NCI-H345 treated with DMSO at 0.1 percent for 48 hours (cell line): ENCODE results near the gene PKP1.

Source experiments
- DNase-seq: peaks from one replicate; lab custom pipeline; 2025; ENCODE audit not compliant: unreplicated experiment; lab: John Stamatoyannopoulos, UW

The PKP1 gene

GRCh38 chr1:201327687-201328240, 44.5 kb downstream of the PKP1 start:
- no peak for DNase-seq

GRCh38 chr1:201328576-201328975, 45.3 kb downstream of the PKP1 start:
- DNase-seq: no peak

GRCh38 chr1:201329286-201329685, 46.0 kb downstream of the PKP1 start:
- DNase-seq: no peak

- DNase-seq: no peak
Measured at GRCh38 chr1:201329801-201330200, 46.5 kb downstream of the PKP1 start.

GRCh38 chr1:201330541-201330940, 47.2 kb downstream of the PKP1 start:
- DNase-seq: no peak

- no peak for DNase-seq
Measured at GRCh38 chr1:201331166-201331565, 47.9 kb downstream of the PKP1 start.

- DNase-seq: no peak
Measured at GRCh38 chr1:201332021-201332420, 48.7 kb downstream of the PKP1 start.

GRCh38 chr1:201332616-201333335, 49.5 kb downstream of the PKP1 start:
- DNase-seq: no peak

GRCh38 chr1:201334325-201335173, 51.2 kb downstream of the PKP1 start:
- no peak for DNase-seq

- no peak for DNase-seq
Measured at GRCh38 chr1:201335174-201335870, 52.0 kb downstream of the PKP1 start.

- DNase-seq: no peak
Measured at GRCh38 chr1:201335901-201336300, 52.6 kb downstream of the PKP1 start.

GRCh38 chr1:201336711-201337450, 53.6 kb downstream of the PKP1 start:
- DNase-seq: no peak

- no peak for DNase-seq
Measured at GRCh38 chr1:201341377-201341776, 58.1 kb downstream of the PKP1 start.

- no peak for DNase-seq
Measured at GRCh38 chr1:201344206-201345080, 61.1 kb downstream of the PKP1 start.

GRCh38 chr1:201345081-201345355, 61.7 kb downstream of the PKP1 start:
- no peak for DNase-seq

GRCh38 chr1:201346337-201346939, 63.1 kb downstream of the PKP1 start:
- DNase-seq: no peak

- no peak for DNase-seq
Measured at GRCh38 chr1:201346987-201347386, 63.7 kb downstream of the PKP1 start.

- DNase-seq: no peak
Measured at GRCh38 chr1:201347498-201348210, 64.3 kb downstream of the PKP1 start.

GRCh38 chr1:201348211-201348566, 64.9 kb downstream of the PKP1 start:
- no peak for DNase-seq
